HepG2 (cell line): Measurements from ENCODE around the gene NHSL1. TPM values are rescaled to one million over a fixed set of nuclear protein-coding genes. Genes with fewer than 3 reads are reported as not detected.
A peak's percentile ranks its signal among the peaks of the same experiment; 100 is the strongest.

Source experiments
- ATAC-seq: fragments of 200-7000 bp; cut with Tn5 transposase; 3 replicates; pipeline ENCODE4 v1.9.1; 2020; ENCODE audit warnings: mild to moderate bottlenecking, moderate library complexity
- BruUV-seq: library from RNA; stranded (reverse); fragments of 400-500 nt; replicated peaks from 2 replicates; lab custom pipeline; 2021; lab: Mats Ljungman, UMichigan
- CTCF ChIA-PET: fragments of 300-600 bp; formaldehyde crosslinking; extraction: SDS; loops from one replicate; lab custom pipeline; 2021; ENCODE audit warnings: low total read pairs, inconsistent platforms, low intra/inter-chr PET ratio; lab: Yijun Ruan, JAX
- POLR2A ChIA-PET: fragments of 350-600 bp; sonication (Branson Sonifier 250); formaldehyde crosslinking; loops from one replicate; lab custom pipeline; 2020; ENCODE audit warnings: antibody characterized with exemption, inconsistent platforms; lab: Yijun Ruan, JAX
- DNase-seq: peaks from one replicate; pipeline ENCODE4 v3.0.0-alpha.2; 2015; ENCODE audit warnings: low spot score
- FAIRE-seq: peaks from 3 replicates; lab custom pipeline; 2011; peaks lifted over from hg19 to GRCh38; lab: Jason Lieb, UNC
- H2AFZ ChIP-seq: one replicate; pipeline ENCODE4 v1.6.1; 2011; ENCODE audit warnings: low read length, inconsistent platforms
- H3K27ac ChIP-seq: fragments of 300-600 bp; 3 replicates; pipeline ENCODE4 v1.8.0; 2011; ENCODE audit warnings: mixed run types, mild to moderate bottlenecking, mixed read lengths, low read length, inconsistent platforms; ENCODE audit not compliant: insufficient read depth; ENCODE audit errors: extremely low read length
- H3K27me3 ChIP-seq, 2 experiments: fragments of 200-600 bp in 1 of 2; 2 replicates in 1 of 2; 3 replicates in 1 of 2; pipeline versions ENCODE4 v1.6.0 to v1.8.0; 2011; ENCODE audit warnings: low read length in 2 of 2, mild to moderate bottlenecking in 2 of 2, moderate library complexity in 2 of 2, inconsistent platforms in 1 of 2; ENCODE audit not compliant: insufficient read depth in 2 of 2, control insufficient read depth in 1 of 2
- H3K36me3 ChIP-seq, 2 experiments: fragments of 200-600 bp in 1 of 2; replicated peaks in 1 of 2; 2 replicates in 1 of 2; 3 replicates in 1 of 2; pipeline versions ENCODE4 v1.5.1 to v1.8.0; 2011; ENCODE audit warnings: low read length in 2 of 2, inconsistent platforms in 1 of 2; ENCODE audit not compliant: insufficient read depth in 2 of 2, control insufficient read depth in 1 of 2
- H3K4me1 ChIP-seq: 2 replicates; pipeline ENCODE4 v1.5.1; 2012; ENCODE audit warnings: low read length, inconsistent platforms; ENCODE audit not compliant: insufficient read depth
- H3K4me2 ChIP-seq: 2 replicates; pipeline ENCODE4 v1.6.0; 2011; ENCODE audit warnings: low read depth, low read length, inconsistent platforms
- H3K4me3 ChIP-seq, 3 experiments: fragments of 200-600 bp in 1 of 3; sonication (generic), shearing (Covaris generic) in 1 of 3; replicated peaks in 1 of 3; 2 replicates each; pipeline ENCODE4 v1.5.1; 2011 to 2016; ENCODE audit warnings: low read length in 3 of 3, inconsistent platforms in 2 of 3, low read depth in 2 of 3, mild to moderate bottlenecking in 2 of 3, control low read depth in 1 of 3, mixed read lengths in 1 of 3; ENCODE audit not compliant: insufficient read depth in 1 of 3
- H3K79me2 ChIP-seq: one replicate; pipeline ENCODE4 v1.6.1; 2011; ENCODE audit warnings: low read length, inconsistent platforms; ENCODE audit not compliant: insufficient read depth
- H3K9ac ChIP-seq: 2 replicates; pipeline ENCODE4 v1.6.0; 2011; ENCODE audit warnings: mild to moderate bottlenecking, low read depth, low read length, inconsistent platforms; ENCODE audit not compliant: insufficient read depth
- H3K9me3 ChIP-seq: 2 replicates; pipeline ENCODE4 v1.5.1; 2012; ENCODE audit warnings: mild to moderate bottlenecking, low read length
- H4K20me1 ChIP-seq: 2 replicates; pipeline ENCODE4 v1.6.0; 2011; ENCODE audit warnings: inconsistent platforms, mild to moderate bottlenecking, low read length, moderate library complexity; ENCODE audit not compliant: insufficient read depth
- ATF7 ChIP-seq, 2 experiments: fragments of 450-650 bp in 1 of 2; sonication (generic) in 1 of 2; formaldehyde crosslinking in 1 of 2; IDR thresholded peaks; 2 replicates each; pipeline versions ENCODE4 v1.4.0 to v1.6.1; 2016 to 2020; ENCODE audit warnings: antibody characterized with exemption in 1 of 2, mild to moderate bottlenecking in 1 of 2, missing genetic modification reagents in 1 of 2
- CEBPG ChIP-seq: IDR thresholded peaks from 2 replicates; pipeline ENCODE4 v1.6.1; 2016
- ERF ChIP-seq: IDR thresholded peaks from 2 replicates; pipeline ENCODE4 v1.6.1; 2018; ENCODE audit warnings: missing biosample characterization, missing genetic modification reagents
- ETV6 ChIP-seq: sonication (generic); formaldehyde crosslinking; conservative IDR thresholded peaks from 2 replicates; pipeline ENCODE4 v1.4.0; 2020; ENCODE audit warnings: missing genetic modification reagents
- JDP2 ChIP-seq: sonication (generic); formaldehyde crosslinking; IDR thresholded peaks from 2 replicates; pipeline ENCODE4 v1.8.1; 2022; ENCODE audit warnings: missing genetic modification reagents, borderline replicate concordance
- MATR3 ChIP-seq: sonication (generic); formaldehyde crosslinking; IDR thresholded peaks from 2 replicates; pipeline ENCODE4 v1.4.0; 2020; ENCODE audit warnings: missing genetic modification reagents
- NFKB2 ChIP-seq: sonication (generic); formaldehyde crosslinking; IDR thresholded peaks from 2 replicates; pipeline ENCODE4 v1.4.0; 2020; ENCODE audit warnings: missing genetic modification reagents, borderline replicate concordance
- PTBP1 ChIP-seq: fragments of 200-400 bp; formaldehyde crosslinking; IDR thresholded peaks from 2 replicates; pipeline ENCODE4 v1.6.1; 2018; ENCODE audit warnings: low read length, low read depth; ENCODE audit not compliant: poor library complexity, severe bottlenecking
- SAP130 ChIP-seq: IDR thresholded peaks from 2 replicates; pipeline ENCODE4 v1.6.1; 2016; ENCODE audit warnings: low read depth
- ZNF3 ChIP-seq: IDR thresholded peaks from 2 replicates; pipeline ENCODE4 v1.7.0; 2017; ENCODE audit warnings: inconsistent platforms
- WGBS: methylation state at CpG from one replicate; pipeline ENCODE4 v1.1.6; 2017; ENCODE audit warnings: low lambda C conversion rate; 5-methylcytosine and 5-hydroxymethylcytosine counted together
- in situ Hi-C: cut with HindIII; loops from 2 replicates; pipeline ENCODE4 v1.10.0; 2017; ENCODE audit warnings: low pct_unique_long_range_greater_than_20kb; ENCODE audit not compliant: extremely low pct_ligation_motif_present
- intact Hi-C: fragments of 100-400 bp; cut with micrococcal nuclease; formaldehyde crosslinking; loops from one replicate; pipeline ENCODE4 v1.10.0; 2022; ENCODE audit not compliant: unreplicated experiment
- polyA plus RNA-seq, 8 experiments: library from polyadenylated mRNA; depleted of rRNA in 3 of 8; stranded (reverse) in 7 of 8; unstranded in 1 of 8; fragments of >200 nt; fragmentation: Illumina TruSeq in 4 of 8; extraction: Trizol in 4 of 8; gene quantifications; 2 replicates each; pipeline versions ENCODE4 v1.2.1 to v1.2.3, GENCODE V29; 2011 to 2016; ENCODE audit warnings: low read depth in 4 of 8, missing spikeins in 1 of 8, mixed read lengths in 1 of 8; ENCODE audit not compliant: insufficient read depth in 1 of 8
- total RNA-seq, 5 experiments: library from RNA; depleted of rRNA; stranded (reverse); fragments of >200 nt; fragmentation: Illumina TruSeq; extraction: Trizol; gene quantifications; 2 replicates each; pipeline ENCODE4 v1.2.3, GENCODE V29; 2016; ENCODE audit warnings: low read depth in 1 of 5
- TF ChIP-seq, protein P1 (sequence below), 2 experiments: fragments of 450-650 bp in 1 of 2; sonication (generic) in 1 of 2; formaldehyde crosslinking; IDR thresholded peaks; 2 replicates each; pipeline versions ENCODE4 v1.5.0 to v1.8.0; 2020 to 2022; ENCODE audit warnings: mild to moderate bottlenecking in 1 of 2, missing genetic modification reagents in 1 of 2

The NHSL1 gene
- total and polyA plus RNA-seq, 2 of the 13 experiments (the other 11 are each of a cell fraction or from before 2014, with no cell fraction given), result 24.9 to 53.6 TPM

DNA sequence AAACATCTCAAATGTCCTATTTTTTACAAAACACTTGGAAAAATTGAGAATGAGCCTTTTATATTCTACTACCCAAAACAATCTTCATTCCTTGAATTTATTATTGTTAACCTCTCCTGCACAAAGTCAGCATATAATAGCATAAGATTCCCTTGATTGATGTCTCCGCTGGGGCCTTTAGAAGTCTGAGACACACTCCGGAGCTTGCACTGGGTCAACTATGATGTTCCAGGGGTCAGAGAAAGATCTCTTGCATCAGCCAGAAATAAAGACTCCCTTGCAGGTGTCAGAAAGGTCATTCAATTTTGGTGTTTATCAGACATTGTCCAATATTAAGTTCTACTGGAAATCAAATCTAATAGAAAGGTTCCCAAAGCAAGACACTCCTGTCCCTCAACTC lies 29.7 kb upstream of the NHSL1 start (continued):
- TF ChIP-seq MATR3, result no peak
- TF ChIP-seq ERF, result no peak
- no peak for TF ChIP-seq ZNF3
- no peak for TF ChIP-seq NFKB2
- TF ChIP-seq JDP2 (CRISPR knock-in tag), result no peak
- TF ChIP-seq, protein P1, sequence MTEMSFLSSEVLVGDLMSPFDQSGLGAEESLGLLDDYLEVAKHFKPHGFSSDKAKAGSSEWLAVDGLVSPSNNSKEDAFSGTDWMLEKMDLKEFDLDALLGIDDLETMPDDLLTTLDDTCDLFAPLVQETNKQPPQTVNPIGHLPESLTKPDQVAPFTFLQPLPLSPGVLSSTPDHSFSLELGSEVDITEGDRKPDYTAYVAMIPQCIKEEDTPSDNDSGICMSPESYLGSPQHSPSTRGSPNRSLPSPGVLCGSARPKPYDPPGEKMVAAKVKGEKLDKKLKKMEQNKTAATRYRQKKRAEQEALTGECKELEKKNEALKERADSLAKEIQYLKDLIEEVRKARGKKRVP (CRISPR knock-in tag; IDR thresholded peaks at IDR 0.05), result peak; percentile 41 to 87; a peak in 2 of 4 replicates
- no peak for TF ChIP-seq ETV6 (CRISPR knock-in tag)
- peak; percentile 67 for TF ChIP-seq CEBPG (CRISPR knock-in tag)

DNA sequence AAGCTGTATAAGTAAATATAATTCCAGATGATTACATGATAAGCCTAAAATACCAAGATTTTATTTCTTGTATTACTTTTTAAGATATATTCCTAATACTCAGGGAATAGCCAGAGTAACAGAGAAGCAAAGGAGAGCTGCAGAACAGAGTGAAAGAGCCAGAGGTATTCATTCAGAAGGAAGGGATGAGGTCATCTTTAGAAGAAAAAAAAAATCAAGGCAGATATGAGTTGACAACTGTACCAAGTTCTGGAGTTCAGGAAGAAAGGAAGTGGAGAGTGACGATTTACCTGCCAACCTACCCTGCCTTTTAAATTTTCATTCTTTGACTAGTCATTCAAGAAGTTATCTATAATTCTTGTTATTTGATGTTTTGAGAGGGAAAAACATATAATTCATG lies 28.8 kb upstream of the NHSL1 start:
- DNase-seq, result no peak
- Histone ChIP-seq H4K20me1 (no peaks in the 10 kb centered on the region; the same call in 1 of the 2 replicates), H3K79me2 (peaks cover 66% of the 10 kb centered on the region), H3K4me3 (no peak overlapping the region), H3K9ac (no peak overlapping the region), H3K4me2 (no peak overlapping the region), H2AFZ (no peak overlapping the region), H3K4me1 (peaks cover 52% of the 10 kb centered on the region), H3K27me3 (no peaks in the 10 kb centered on the region), H3K9me3 (no peaks in the 10 kb centered on the region), H3K36me3 (no peaks in the 10 kb centered on the region; a peak in 1 of 5 replicates), H3K27ac (no peak overlapping the region)
- in situ Hi-C loops, result no loop called here
- intact Hi-C loops, result no loop called here
- WGBS, result 82% methylated on average over 1 of the region's 1 CpG
- ChIA-PET CTCF (no interaction called here), POLR2A (interaction anchor here (0.9 to 3.2 kb wide), 5 partner anchors 10 to 43 kb away, joined by 3 to 19 read pairs (median 8); no protein-coding TSS in a partner anchor)
- no peak for FAIRE-seq
- BruUV-seq, result no TSS peak
- ATAC-seq, result no peak
- TF ChIP-seq SAP130 (CRISPR knock-in tag), result 0 out of 2 replicates have a peak, but pooled peaks have one; percentile 14
- TF ChIP-seq PTBP1, result no peak
- TF ChIP-seq ATF7 (IDR thresholded peaks at IDR 0.05), result peak; percentile 93
- TF ChIP-seq ATF7 (CRISPR knock-in tag; IDR thresholded peaks at IDR 0.05), result no peak
- TF ChIP-seq, all 625 proteins: peak for 2
